ENCODE measurements around the gene TEX11. TPM values are rescaled to one million over a fixed set of nuclear protein-coding genes. Genes with fewer than 3 reads are reported as not detected.

Gene TEX11
- not detected in 2 replicates for total RNA-seq

DNA sequence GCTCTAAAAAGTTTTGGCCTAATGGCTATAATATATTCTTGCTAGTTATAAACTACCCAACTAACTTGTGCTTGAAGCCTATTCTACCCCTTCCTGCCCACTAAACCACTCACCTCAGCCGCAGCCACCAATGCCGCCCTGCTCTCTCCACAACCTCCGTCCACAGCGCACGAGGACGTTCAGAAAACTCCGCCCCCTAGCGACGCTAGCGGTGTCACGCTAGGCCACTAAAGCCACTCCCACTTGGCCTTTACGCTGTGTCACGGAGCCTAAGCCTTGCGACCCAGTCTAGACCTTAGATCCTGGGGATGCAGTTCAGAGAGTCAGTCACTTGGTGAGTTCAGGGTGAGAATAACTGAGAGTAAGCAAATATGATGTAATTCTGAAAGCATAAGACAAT, at the start of gene TEX11:
TSS of gene TEX11 (minus strand) at position 171 of the 400 bp plus-strand sequence. CDS start 922 bp downstream, outside the sequence.

Other genes with a start within 250 kb of the TEX11 start
- gene SLC7A3, start 22.4 kb upstream of the TEX11 start, total RNA-seq = not detected in 2 replicates
- 57.6 and 71.6 TPM in 2 replicates for gene SNX12, start 159.6 kb upstream of the TEX11 start, total RNA-seq
- gene FOXO4, start 187.1 kb upstream of the TEX11 start, total RNA-seq = 3.6 and 4.9 TPM in 2 replicates
- not detected in 2 replicates for gene CXorf65, start 198.0 kb upstream of the TEX11 start, total RNA-seq
- gene IL2RG, start 202.9 kb upstream of the TEX11 start, total RNA-seq = not detected in 2 replicates
- gene MED12, start 209.9 kb upstream of the TEX11 start, total RNA-seq = 8.7 and 20.7 TPM in 2 replicates
- not detected in 2 replicates for gene NLGN3, start 236.1 kb upstream of the TEX11 start, total RNA-seq

Measured in tracheal epithelial cell (primary cell).